ENCODE measurements around the gene ARHGEF12.

- no peak for TF ChIP-seq CTCF (IDR thresholded peaks at IDR 0.05; ENCODE audit: low read depth, low read length)
- no peak for TF ChIP-seq EZH2phosphoT487 (IDR thresholded peaks at IDR 0.05; ENCODE audit: low read depth)
These were observed 131.4 kb downstream of the ARHGEF12 start for GRCh38 chr11:120467627-120468026.

Measured in OCI-LY3 (cell line).